ENCODE results near the gene KCNH1. TPM values are rescaled to one million over a fixed set of nuclear protein-coding genes. Genes with fewer than 3 reads are reported as not detected.

The KCNH1 gene
- total RNA-seq, 2 donors from 2014 or later: 0.21 TPM; not detected in 1

DNA sequence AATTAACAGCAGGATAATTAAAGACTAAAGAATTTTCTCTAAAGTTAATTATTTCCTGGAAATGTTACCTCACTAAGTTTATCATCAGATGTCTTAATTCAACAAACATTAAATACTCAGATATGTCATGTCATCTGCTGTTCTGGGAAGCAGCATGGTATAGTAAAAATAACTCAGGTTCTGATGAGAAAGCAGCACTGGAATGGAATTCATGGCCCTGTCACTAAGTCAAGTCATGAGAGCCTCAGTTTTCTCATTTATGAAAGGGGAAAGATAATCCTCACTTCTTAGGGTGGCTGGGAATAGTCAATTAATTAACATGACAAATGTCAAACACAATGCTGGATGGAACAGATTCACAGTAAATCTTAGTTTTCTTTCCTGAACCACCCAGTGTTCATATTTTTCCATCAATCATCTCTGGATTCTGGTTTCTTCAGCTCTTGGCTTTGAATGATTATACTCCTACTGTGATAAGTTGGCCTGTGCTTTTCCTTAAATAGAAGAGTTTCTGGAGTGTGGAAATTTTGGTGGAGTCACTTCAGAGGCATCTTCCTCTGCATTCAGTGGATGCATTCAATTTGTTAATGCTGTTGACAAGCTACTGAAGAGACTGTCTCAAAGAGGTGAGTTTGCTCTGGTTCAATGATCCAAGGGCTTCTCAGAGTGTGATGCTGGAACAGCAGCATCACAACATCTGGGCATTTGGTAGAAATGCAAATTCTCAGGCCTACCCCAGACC lies 319.4 kb downstream of the KCNH1 start:
- Histone ChIP-seq H3K9me3 (no peaks in the 10 kb centered on the region), H3K27ac (no peak overlapping the region), H3K4me1 (ENCODE audit: control insufficient read depth in 1 of 2, low read depth in 2 of 2) (no peaks in the 10 kb centered on the region), H3K4me3 (no peak overlapping the region), H3K27me3 (replicated peaks; ENCODE audit: insufficient read depth) (no peaks in the 10 kb centered on the region), H3K36me3 (no peaks in the 10 kb centered on the region)
- ATAC-seq (ENCODE audit: insufficient number of reproducible peaks, low FRiP score, low read depth) (no peak), DNase-seq (ENCODE audit: low spot score) (no peak)
- TF ChIP-seq, protein P1, sequence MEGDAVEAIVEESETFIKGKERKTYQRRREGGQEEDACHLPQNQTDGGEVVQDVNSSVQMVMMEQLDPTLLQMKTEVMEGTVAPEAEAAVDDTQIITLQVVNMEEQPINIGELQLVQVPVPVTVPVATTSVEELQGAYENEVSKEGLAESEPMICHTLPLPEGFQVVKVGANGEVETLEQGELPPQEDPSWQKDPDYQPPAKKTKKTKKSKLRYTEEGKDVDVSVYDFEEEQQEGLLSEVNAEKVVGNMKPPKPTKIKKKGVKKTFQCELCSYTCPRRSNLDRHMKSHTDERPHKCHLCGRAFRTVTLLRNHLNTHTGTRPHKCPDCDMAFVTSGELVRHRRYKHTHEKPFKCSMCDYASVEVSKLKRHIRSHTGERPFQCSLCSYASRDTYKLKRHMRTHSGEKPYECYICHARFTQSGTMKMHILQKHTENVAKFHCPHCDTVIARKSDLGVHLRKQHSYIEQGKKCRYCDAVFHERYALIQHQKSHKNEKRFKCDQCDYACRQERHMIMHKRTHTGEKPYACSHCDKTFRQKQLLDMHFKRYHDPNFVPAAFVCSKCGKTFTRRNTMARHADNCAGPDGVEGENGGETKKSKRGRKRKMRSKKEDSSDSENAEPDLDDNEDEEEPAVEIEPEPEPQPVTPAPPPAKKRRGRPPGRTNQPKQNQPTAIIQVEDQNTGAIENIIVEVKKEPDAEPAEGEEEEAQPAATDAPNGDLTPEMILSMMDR (IDR thresholded peaks at IDR 0.05): no peak

DNA sequence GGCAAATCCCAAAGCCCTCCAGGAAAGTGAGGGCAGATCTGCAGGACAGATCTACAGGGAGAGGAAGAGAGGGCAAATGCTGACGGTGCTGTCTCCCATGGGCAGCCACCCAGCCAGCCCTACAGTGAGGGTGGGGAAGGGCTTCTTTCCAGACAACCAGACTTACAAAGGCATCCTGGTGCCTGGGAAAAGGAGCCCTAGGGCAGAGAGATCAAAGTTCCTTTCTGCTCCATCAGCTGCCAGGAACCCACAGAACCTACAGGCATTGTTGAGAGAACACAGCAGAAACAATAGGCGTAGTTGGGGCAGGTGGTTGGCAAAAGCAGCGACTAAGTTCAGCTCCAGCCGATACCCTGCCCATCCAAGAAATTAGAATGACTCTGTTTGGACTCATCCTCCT lies 332.4 kb downstream of the KCNH1 start:
- H3K4me3 ChIP-seq: no peak overlapping the region
- no peaks in the 10 kb centered on the region for H3K9me3 ChIP-seq
- no peaks in the 10 kb centered on the region for H3K36me3 ChIP-seq
- no peaks in the 10 kb centered on the region for H3K27me3 ChIP-seq (replicated peaks; ENCODE audit: insufficient read depth)
- DNase-seq (ENCODE audit: low spot score) (no peak), ATAC-seq (ENCODE audit: insufficient number of reproducible peaks, low FRiP score, low read depth) (no peak)
- H3K27ac ChIP-seq: no peak overlapping the region
- TF ChIP-seq, protein P1 (IDR thresholded peaks at IDR 0.05): no peak
- no peaks in the 10 kb centered on the region for H3K4me1 ChIP-seq (ENCODE audit: control insufficient read depth in 1 of 2, low read depth in 2 of 2)

DNA sequence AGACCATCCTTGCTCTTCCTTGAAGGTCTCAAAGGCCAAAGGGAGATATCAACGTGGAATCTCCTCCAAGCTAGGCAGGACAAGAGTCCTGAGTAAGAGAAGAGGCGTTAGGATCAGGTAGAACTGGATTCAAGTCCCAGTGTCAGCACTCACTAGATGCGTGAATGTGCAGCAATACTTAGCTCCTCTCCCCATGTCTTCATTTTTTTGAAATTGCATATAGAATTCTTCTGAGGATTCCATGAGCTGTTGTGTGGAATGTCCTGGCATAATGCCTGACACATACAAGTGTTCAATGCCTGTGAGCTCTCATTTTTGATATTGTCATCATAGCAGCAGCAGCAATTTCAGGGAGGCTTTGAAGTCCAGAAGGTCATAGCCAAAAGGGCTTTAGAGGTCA lies 333.2 kb downstream of the KCNH1 start:
- no peaks in the 10 kb centered on the region for H3K27me3 ChIP-seq (replicated peaks; ENCODE audit: insufficient read depth)
- ATAC-seq (ENCODE audit: insufficient number of reproducible peaks, low FRiP score, low read depth): no peak
- H3K36me3 ChIP-seq: no peaks in the 10 kb centered on the region
- DNase-seq (ENCODE audit: low spot score): no peak
- no peaks in the 10 kb centered on the region for H3K4me1 ChIP-seq (ENCODE audit: control insufficient read depth in 1 of 2, low read depth in 2 of 2)
- TF ChIP-seq, protein P1 (IDR thresholded peaks at IDR 0.05): no peak
- no peak overlapping the region for H3K4me3 ChIP-seq
- no peak overlapping the region for H3K27ac ChIP-seq
- no peaks in the 10 kb centered on the region for H3K9me3 ChIP-seq

DNA sequence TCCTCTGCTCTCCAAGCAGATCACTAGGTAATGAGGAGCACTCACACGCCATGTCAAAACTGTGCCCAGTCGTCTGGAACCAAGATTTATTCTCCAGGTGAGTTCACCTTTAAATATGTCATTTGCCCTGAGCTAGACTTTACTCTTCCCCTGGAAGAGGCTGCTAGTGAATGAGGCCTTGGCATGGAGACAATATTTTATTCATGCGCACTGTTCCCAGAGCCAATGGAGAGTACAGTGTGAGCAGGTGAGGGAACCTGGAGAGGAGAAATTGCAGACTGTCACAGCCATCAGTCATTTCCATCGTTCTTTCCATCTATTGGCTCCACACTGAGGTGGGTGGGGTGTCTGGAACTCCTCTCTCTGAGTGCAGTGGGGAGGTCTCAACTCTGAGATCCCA lies 333.6 kb downstream of the KCNH1 start:
- Histone ChIP-seq H3K4me3 (no peak overlapping the region), H3K27me3 (replicated peaks; ENCODE audit: insufficient read depth) (no peaks in the 10 kb centered on the region), H3K36me3 (no peaks in the 10 kb centered on the region), H3K9me3 (no peaks in the 10 kb centered on the region), H3K27ac (no peak overlapping the region), H3K4me1 (ENCODE audit: control insufficient read depth in 1 of 2, low read depth in 2 of 2) (no peaks in the 10 kb centered on the region)
- TF ChIP-seq, protein P1 (IDR thresholded peaks at IDR 0.05): no peak
- DNase-seq (ENCODE audit: low spot score): no peak
- ATAC-seq (ENCODE audit: insufficient number of reproducible peaks, low FRiP score, low read depth): no peak

DNA sequence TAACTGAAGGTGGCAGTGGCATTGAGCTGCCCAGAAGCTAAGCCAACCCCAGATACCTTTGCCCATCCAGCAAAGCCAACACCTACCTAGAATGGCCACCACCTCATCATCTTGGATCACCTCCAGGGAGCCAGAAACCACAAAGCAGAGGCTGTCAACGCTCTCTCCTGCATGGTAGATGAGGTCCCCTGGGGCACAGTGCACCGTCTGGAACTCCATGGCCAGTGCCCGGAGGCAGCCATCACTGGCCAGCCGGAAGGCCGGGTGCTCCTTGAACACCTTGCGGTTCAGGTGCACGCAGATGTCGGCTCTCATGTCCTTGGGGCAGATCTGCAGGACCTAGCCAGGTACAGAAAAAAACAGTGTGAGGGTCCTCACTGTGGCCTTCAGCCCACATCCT lies 336.5 kb downstream of the KCNH1 start:
- Histone ChIP-seq H3K9me3 (no peaks in the 10 kb centered on the region), H3K36me3 (no peaks in the 10 kb centered on the region), H3K4me1 (ENCODE audit: control insufficient read depth in 1 of 2, low read depth in 2 of 2) (no peaks in the 10 kb centered on the region), H3K27ac (no peak overlapping the region), H3K27me3 (replicated peaks; ENCODE audit: insufficient read depth) (no peaks in the 10 kb centered on the region), H3K4me3 (no peak overlapping the region)
- no peak for ATAC-seq (ENCODE audit: insufficient number of reproducible peaks, low FRiP score, low read depth)
- DNase-seq (ENCODE audit: low spot score): no peak
- TF ChIP-seq, protein P1 (IDR thresholded peaks at IDR 0.05): no peak

All from thoracic aorta (tissue), 2 donors.